Measurements from ENCODE around the gene ACP7. TPM values are rescaled to one million over a fixed set of nuclear protein-coding genes. Genes with fewer than 3 reads are reported as not detected.

Gene ACP7
- polyA plus RNA-seq, 2 of the 4 experiments (the other 2 are of a cell fraction), result 0.06 to 0.25 TPM

DNA sequence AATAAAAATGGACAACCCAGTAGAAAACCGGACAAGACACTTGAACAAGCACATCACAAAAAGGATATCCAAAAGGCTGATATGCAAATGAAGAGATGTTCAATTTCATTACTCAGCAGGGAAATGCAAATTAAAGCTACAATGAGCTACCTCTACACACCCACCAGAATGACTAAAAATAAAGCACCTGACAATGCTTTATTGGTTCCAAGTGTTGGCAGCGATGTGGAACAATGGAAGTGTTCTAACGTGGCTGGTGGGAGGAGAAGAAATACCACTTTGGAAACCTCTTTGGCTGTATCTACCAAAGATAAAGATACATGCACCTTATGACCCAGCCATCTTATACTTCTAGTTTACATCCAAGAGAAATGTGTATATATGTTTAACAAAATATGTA is 3.7 kb upstream of the ACP7 start:
- Histone ChIP-seq H3K4me2 (no peak overlapping the region), H3K9me3 (no peaks in the 10 kb centered on the region), H3K4me1 (peaks cover 41% of the 10 kb centered on the region), H3K27ac (peak overlapping the region; percentile 84 to 86; a peak in 4 of 6 replicates), H3K4me3 (no peak overlapping the region)
- no peak for DNase-seq (ENCODE audit: low read depth in 1 of 2, low spot score in 1 of 2)
- 80% methylated on average over 3 of the region's 3 CpGs for WGBS (ENCODE audit: missing lambda C conversion rate)
- peak; percentile 3 for TF ChIP-seq MAFK (IDR thresholded peaks at IDR 0.05; ENCODE audit: partially characterized antibody)
- no peak for TF ChIP-seq TFCP2L1 (CRISPR knock-in tag; IDR thresholded peaks at IDR 0.05)
- FAIRE-seq, result no peak
- ATAC-seq, result no peak
- ChIA-PET CTCF (interaction anchor here (0.7 to 36.8 kb wide), 7 partner anchors 8 to 118 kb away, joined by 3 to 612 read pairs (median 26); partner anchors contain the start of gene FBXO17), POLR2A (no interaction called here)

DNA sequence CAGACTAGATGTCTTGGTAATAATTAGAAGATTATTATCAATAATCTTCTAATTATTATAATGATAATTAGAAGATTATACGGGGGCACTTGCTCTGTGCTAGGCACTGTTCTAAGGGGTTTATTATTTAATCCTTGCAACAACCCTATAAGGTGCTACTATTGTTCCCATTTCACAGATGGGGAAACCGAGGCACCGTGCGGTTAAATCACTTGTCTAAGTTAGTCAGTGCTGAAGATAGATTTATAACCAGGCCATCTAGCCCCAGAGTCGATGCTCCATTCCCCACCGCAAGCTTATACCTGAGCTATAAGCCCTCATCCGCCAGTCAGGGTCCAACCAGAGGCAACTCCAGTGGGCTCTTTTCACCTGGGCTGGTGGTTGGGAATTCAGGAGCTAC is 2.0 kb upstream of the ACP7 start:
- peaks cover 37% of the 10 kb centered on the region for H3K4me1 ChIP-seq
- H3K27ac ChIP-seq, result peak overlapping the region in 1 of 2 experiments; percentile 78; a peak in 4 of 6 replicates
- no peak overlapping the region for H3K4me3 ChIP-seq
- CTCF ChIA-PET, result interaction anchor here (1.0 to 36.8 kb wide), 10 partner anchors 9 to 316 kb away, joined by 3 to 612 read pairs (median 4); partner anchors contain the start of gene FBXO17
- DNase-seq (ENCODE audit: low read depth in 1 of 2, low spot score in 1 of 2) (no peak), FAIRE-seq (no peak), ATAC-seq (no peak)
- no peaks in the 10 kb centered on the region for H3K9me3 ChIP-seq
- no peak for TF ChIP-seq POLR2AphosphoS2 (conservative IDR thresholded peaks at IDR 0.05; ENCODE audit: low read length)
- no peak for TF ChIP-seq ESRRA (IDR thresholded peaks at IDR 0.05; ENCODE audit: borderline replicate concordance, low read length)
- TF ChIP-seq HOXB13 (CRISPR knock-in tag; IDR thresholded peaks at IDR 0.05; ENCODE audit: low read depth), result no peak
- no peak for TF ChIP-seq FOXS1 (CRISPR knock-in tag; IDR thresholded peaks at IDR 0.05)
- TF ChIP-seq, protein P1, sequence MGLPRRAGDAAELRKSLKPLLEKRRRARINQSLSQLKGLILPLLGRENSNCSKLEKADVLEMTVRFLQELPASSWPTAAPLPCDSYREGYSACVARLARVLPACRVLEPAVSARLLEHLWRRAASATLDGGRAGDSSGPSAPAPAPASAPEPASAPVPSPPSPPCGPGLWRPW (IDR thresholded peaks at IDR 0.05), result no peak
- TF ChIP-seq, protein P2, sequence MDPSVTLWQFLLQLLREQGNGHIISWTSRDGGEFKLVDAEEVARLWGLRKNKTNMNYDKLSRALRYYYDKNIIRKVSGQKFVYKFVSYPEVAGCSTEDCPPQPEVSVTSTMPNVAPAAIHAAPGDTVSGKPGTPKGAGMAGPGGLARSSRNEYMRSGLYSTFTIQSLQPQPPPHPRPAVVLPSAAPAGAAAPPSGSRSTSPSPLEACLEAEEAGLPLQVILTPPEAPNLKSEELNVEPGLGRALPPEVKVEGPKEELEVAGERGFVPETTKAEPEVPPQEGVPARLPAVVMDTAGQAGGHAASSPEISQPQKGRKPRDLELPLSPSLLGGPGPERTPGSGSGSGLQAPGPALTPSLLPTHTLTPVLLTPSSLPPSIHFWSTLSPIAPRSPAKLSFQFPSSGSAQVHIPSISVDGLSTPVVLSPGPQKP (IDR thresholded peaks at IDR 0.05; ENCODE audit: low read depth, low read length), result no peak
- TF ChIP-seq CHD2 (IDR thresholded peaks at IDR 0.05; ENCODE audit: low read length, partially characterized antibody), result no peak
- no peak for TF ChIP-seq SMC3 (IDR thresholded peaks at IDR 0.05)
- no peak for TF ChIP-seq FOSL2 (IDR thresholded peaks at IDR 0.05)
- no peak for TF ChIP-seq FOSL2 (CRISPR knock-in tag; IDR thresholded peaks at IDR 0.05)
- WGBS (ENCODE audit: missing lambda C conversion rate), result 75% methylated on average over 7 of the region's 7 CpGs
- H3K4me2 ChIP-seq, result no peak overlapping the region
- POLR2A ChIA-PET, result no interaction called here

DNA sequence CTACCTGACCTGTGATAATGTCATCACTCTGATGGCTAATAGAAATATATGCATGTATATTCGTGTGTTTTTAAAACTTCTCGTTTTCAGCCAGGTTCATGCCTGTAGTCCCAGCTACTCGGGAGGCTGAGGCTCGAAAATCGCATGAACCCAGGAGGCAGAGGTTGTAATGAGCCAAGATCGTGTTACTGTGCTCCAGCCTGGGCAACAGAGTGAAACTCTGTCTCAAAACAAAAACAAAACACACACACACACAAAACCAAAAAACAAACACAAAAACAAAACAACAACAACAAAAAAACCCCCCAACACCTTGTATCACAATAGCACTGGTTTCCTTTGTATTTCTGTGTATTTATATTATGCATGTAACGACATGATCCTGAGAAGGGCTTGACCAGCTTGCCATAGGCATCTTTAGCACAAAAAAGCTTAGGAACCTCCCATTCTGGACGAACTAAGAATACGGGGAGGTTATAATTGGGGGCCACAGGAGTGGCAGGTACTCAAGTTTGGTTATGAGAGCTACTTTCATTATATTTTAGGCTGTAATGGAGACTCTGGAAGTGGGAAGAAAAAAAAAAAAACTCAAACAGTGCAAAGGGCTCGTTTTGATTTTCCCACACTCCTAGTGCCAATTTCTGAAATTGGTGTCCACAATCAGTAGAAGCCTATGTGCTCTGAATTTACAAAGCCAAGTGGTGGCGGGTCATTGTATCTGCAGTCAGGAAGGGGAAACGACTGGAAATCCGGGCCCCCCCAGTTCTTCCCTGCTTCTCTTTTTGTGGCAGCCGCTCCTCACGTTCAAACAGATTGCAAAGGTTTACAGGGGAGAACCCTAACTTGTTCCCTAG is 1.2 kb upstream of the ACP7 start:
- Histone ChIP-seq H3K27ac (peak overlapping the region; percentile 13 to 78; a peak in 4 of 6 replicates), H3K4me2 (peak overlapping the region; percentile 27; the same call in 2 of the 3 replicates), H3K4me3 (no peak overlapping the region), H3K9me3 (no peaks in the 10 kb centered on the region), H3K4me1 (peaks cover 32% of the 10 kb centered on the region)
- 55% methylated on average over 15 of the region's 15 CpGs for WGBS (ENCODE audit: missing lambda C conversion rate)
- ATAC-seq (no peak), DNase-seq (ENCODE audit: low read depth in 1 of 2, low spot score in 1 of 2) (no peak), FAIRE-seq (peak; percentile 95)
- ChIA-PET CTCF (interaction anchor here (0.6 to 36.8 kb wide), 14 partner anchors 8 to 315 kb away, joined by 3 to 612 read pairs (median 4); partner anchors contain the start of gene FBXO27), POLR2A (no interaction called here)
- no peak for TF ChIP-seq CHD4 (IDR thresholded peaks at IDR 0.05; ENCODE audit: borderline replicate concordance)
- no peak for TF ChIP-seq PHF8 (IDR thresholded peaks at IDR 0.05; ENCODE audit: borderline replicate concordance, low read depth)

DNA sequence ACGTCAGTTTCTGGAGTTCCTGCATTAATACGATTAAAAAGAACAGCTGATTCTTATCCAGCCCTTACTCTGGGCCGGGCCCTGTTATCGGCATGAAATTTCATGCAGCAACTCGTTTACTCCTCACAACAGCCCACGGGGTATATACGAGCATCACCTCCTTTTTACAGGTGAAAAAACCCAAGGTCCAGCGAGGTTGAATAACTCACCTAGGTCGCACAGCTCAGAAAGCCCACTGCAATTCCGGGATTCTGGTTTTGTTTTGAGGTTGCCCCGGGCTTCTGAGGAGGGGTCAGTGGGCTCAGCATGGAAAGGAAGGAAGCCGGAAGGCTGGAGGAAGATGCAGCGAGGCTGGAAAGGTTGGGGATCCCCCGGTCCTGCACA is 577 bp upstream of the ACP7 start:
- peak overlapping the region; percentile 13 to 78; a peak in 4 of 6 replicates for H3K27ac ChIP-seq

More for the DNA sequence above, 577 bp upstream of the ACP7 start:
- DNase-seq (ENCODE audit: low read depth in 1 of 2, low spot score in 1 of 2) (no peak), ATAC-seq (peak in 1 of 2 experiments; percentile 2; a peak in 1 of 6 replicates), FAIRE-seq (no peak)
- Histone ChIP-seq H3K4me1 (peaks cover 29% of the 10 kb centered on the region), H3K9me3 (no peaks in the 10 kb centered on the region), H3K4me3 (peak overlapping the region; percentile 17; the same call in 2 of the 3 replicates), H3K4me2 (peak overlapping the region; percentile 27)
- POLR2A ChIA-PET, result no interaction called here
- CTCF ChIA-PET, result interaction anchor here (0.6 to 36.8 kb wide), 11 partner anchors 10 to 244 kb away, joined by 3 to 612 read pairs (median 5); partner anchors contain the start of gene FBXO27
- 79% methylated on average over 14 of the region's 14 CpGs for WGBS (ENCODE audit: missing lambda C conversion rate)
- TF ChIP-seq ZSCAN20 (CRISPR knock-in tag; IDR thresholded peaks at IDR 0.05), result no peak
- no peak for TF ChIP-seq CEBPB (IDR thresholded peaks at IDR 0.05)
- TF ChIP-seq HDAC2 (IDR thresholded peaks at IDR 0.05), result no peak
- TF ChIP-seq CBX2 (IDR thresholded peaks at IDR 0.05; ENCODE audit: borderline replicate concordance, low read depth), result no peak
- TF ChIP-seq CHD4 (IDR thresholded peaks at IDR 0.05; ENCODE audit: borderline replicate concordance), result no peak
- TF ChIP-seq RNF2 (IDR thresholded peaks at IDR 0.05; ENCODE audit: borderline replicate concordance, low read depth), result no peak
- TF ChIP-seq, protein P3, sequence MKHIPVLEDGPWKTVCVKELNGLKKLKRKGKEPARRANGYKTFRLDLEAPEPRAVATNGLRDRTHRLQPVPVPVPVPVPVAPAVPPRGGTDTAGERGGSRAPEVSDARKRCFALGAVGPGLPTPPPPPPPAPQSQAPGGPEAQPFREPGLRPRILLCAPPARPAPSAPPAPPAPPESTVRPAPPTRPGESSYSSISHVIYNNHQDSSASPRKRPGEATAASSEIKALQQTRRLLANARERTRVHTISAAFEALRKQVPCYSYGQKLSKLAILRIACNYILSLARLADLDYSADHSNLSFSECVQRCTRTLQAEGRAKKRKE (CRISPR knock-in tag; IDR thresholded peaks at IDR 0.05; ENCODE audit: low read depth), result no peak

All from A549 (cell line).